Measurements from ENCODE around the gene C2orf68. TPM values are rescaled to one million over a fixed set of nuclear protein-coding genes. Genes with fewer than 3 reads are reported as not detected.
A peak's percentile ranks its signal among the peaks of the same experiment; 100 is the strongest.

The C2orf68 gene
- total RNA-seq, 4 donors from 2014 or later: 24.0 to 30.1 (median 25.8) TPM

- H3K27ac ChIP-seq: peak overlapping the region; percentile 42 to 76 (median 63)
- H3K36me3 ChIP-seq: peaks cover 6 to 12% of the 10 kb centered on the region in 2 donors
- DNase-seq: peak; percentile 85 to 86
- H3K9me3 ChIP-seq: no peaks in the 10 kb centered on the region
- H3K4me3 ChIP-seq (replicated peaks in 1 of 3): peak overlapping the region; percentile 21 to 60 (median 51)
- no peak for TF ChIP-seq POLR2A (IDR thresholded peaks at IDR 0.05)
- TF ChIP-seq, protein P1, sequence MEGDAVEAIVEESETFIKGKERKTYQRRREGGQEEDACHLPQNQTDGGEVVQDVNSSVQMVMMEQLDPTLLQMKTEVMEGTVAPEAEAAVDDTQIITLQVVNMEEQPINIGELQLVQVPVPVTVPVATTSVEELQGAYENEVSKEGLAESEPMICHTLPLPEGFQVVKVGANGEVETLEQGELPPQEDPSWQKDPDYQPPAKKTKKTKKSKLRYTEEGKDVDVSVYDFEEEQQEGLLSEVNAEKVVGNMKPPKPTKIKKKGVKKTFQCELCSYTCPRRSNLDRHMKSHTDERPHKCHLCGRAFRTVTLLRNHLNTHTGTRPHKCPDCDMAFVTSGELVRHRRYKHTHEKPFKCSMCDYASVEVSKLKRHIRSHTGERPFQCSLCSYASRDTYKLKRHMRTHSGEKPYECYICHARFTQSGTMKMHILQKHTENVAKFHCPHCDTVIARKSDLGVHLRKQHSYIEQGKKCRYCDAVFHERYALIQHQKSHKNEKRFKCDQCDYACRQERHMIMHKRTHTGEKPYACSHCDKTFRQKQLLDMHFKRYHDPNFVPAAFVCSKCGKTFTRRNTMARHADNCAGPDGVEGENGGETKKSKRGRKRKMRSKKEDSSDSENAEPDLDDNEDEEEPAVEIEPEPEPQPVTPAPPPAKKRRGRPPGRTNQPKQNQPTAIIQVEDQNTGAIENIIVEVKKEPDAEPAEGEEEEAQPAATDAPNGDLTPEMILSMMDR (IDR thresholded peaks at IDR 0.05): no peak
- intact Hi-C loops (cut with DNase I): no loop called here
- H3K27me3 ChIP-seq: no peaks in the 10 kb centered on the region
- WGBS, 2 donors: 10 to 11% methylated on average over 13 to 18 of the region's 36 CpGs
- H3K4me1 ChIP-seq: peaks cover 29 to 48% of the 10 kb centered on the region in 2 donors
Measured at GRCh38 chr2:85601771-85602475, 9.9 kb downstream of the C2orf68 start.

GRCh38 chr2:85600951-85601770 is 10.7 kb downstream of the C2orf68 start:
- Histone ChIP-seq H3K27me3 (no peaks in the 10 kb centered on the region), H3K36me3 (peaks cover 6 to 12% of the 10 kb centered on the region in 2 donors), H3K4me3 (replicated peaks in 1 of 3) (peak overlapping the region in 2 of 3 donors; percentile 51 to 60), H3K9me3 (no peaks in the 10 kb centered on the region), H3K4me1 (peaks cover 35 to 52% of the 10 kb centered on the region in 2 donors), H3K27ac (peak overlapping the region; percentile 42 to 76 (median 63))
- TF ChIP-seq, protein P1 (IDR thresholded peaks at IDR 0.05): no peak
- TF ChIP-seq POLR2A (IDR thresholded peaks at IDR 0.05): no peak
- 79% methylated on average over 3 to 5 of the region's 6 CpGs for WGBS, 2 donors
- intact Hi-C loops (cut with DNase I): no loop called here
- DNase-seq: no peak

DNA sequence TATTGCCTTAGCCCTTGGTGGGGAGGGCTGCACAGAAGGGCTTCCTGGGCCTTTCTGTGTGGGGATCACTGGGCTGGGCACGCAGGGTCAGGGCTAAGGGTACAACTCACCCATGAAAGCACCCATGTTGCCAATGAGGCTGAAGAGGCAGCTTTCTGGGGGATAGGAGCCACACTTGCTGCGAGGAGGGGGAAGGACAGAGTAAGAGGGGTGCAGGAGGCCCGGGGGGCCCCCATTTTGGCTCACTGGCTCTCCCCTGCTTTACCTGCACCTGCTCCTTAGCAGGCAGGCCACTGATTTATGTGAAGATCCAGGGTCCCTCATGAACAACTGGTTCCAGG is 11.7 kb downstream of the C2orf68 start:
- intact Hi-C loops (cut with DNase I): no loop called here
- Histone ChIP-seq H3K4me1 (peaks cover 30 to 43% of the 10 kb centered on the region in 2 donors), H3K4me3 (replicated peaks in 1 of 3) (no peak overlapping the region), H3K27ac (no peak overlapping the region), H3K27me3 (no peaks in the 10 kb centered on the region), H3K9me3 (no peaks in the 10 kb centered on the region), H3K36me3 (peaks cover 6 to 12% of the 10 kb centered on the region in 2 donors)
- DNase-seq: no peak
- whole genome bisulfite sequencing, 2 donors: 81 to 89% methylated on average over 2 to 3 of the region's 3 CpGs
- TF ChIP-seq, protein P1 (IDR thresholded peaks at IDR 0.05): no peak
- TF ChIP-seq POLR2A (IDR thresholded peaks at IDR 0.05): no peak

GRCh38 chr2:85599468-85600234 is 12.2 kb downstream of the C2orf68 start:
- no peaks in the 10 kb centered on the region for H3K9me3 ChIP-seq
- no peak for DNase-seq
- TF ChIP-seq, protein P1 (IDR thresholded peaks at IDR 0.05): no peak
- no peak for TF ChIP-seq POLR2A (IDR thresholded peaks at IDR 0.05)
- 81 to 82% methylated on average over 10 to 17 of the region's 17 CpGs for WGBS, 2 donors
- H3K27ac ChIP-seq: no peak overlapping the region
- H3K4me3 ChIP-seq (replicated peaks in 1 of 3): no peak overlapping the region
- H3K4me1 ChIP-seq: peaks cover 33 to 40% of the 10 kb centered on the region in 2 donors
- H3K27me3 ChIP-seq: no peaks in the 10 kb centered on the region
- H3K36me3 ChIP-seq: peaks cover 6 to 12% of the 10 kb centered on the region in 2 donors
- intact Hi-C loops (cut with DNase I): no loop called here

All from thyroid gland (tissue), 4 donors.